ENCODE results near the gene ICE2.

GRCh38 chr15:60392986-60393790, 85.8 kb downstream of the ICE2 start:
- no peak for TF ChIP-seq CTCF (conservative IDR thresholded peaks at IDR 0.05; ENCODE audit: low read length)
- no peak for TF ChIP-seq EZH2phosphoT487 (IDR thresholded peaks at IDR 0.05; ENCODE audit: borderline replicate concordance)

Data from Loucy (cell line).